C4-2B (cell line): ENCODE results near the gene KIF1B.

Source experiments
- ZFX ChIP-seq: fragments of 450-650 bp; IDR thresholded peaks from 2 replicates; pipeline ENCODE4 v1.6.1; 2017
- TF ChIP-seq, protein P1 (sequence below): fragments of 450-650 bp; conservative IDR thresholded peaks from 2 replicates; pipeline ENCODE4 v1.5.1; 2017; ENCODE audit warnings: mild to moderate bottlenecking

DNA sequence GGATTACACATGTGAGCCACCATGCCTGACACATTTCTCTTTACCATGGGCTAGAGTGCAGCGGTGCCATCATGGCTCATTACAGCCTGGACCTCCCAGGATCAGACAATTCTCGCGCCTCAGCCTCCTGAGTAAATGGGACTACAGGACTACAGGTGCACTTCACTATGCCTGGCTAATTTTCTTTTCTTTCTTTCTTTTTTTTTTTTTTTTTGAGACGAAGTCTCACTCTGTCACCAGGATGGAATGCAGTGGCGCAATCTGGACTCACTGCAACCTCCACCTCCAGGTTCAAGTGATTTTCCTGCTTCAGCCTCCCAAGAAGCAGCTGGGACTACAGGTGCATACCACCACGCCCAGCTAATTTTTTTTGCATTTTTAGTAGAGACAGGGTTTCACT, 14.8 kb upstream of the KIF1B start:
- TF ChIP-seq, protein P1, sequence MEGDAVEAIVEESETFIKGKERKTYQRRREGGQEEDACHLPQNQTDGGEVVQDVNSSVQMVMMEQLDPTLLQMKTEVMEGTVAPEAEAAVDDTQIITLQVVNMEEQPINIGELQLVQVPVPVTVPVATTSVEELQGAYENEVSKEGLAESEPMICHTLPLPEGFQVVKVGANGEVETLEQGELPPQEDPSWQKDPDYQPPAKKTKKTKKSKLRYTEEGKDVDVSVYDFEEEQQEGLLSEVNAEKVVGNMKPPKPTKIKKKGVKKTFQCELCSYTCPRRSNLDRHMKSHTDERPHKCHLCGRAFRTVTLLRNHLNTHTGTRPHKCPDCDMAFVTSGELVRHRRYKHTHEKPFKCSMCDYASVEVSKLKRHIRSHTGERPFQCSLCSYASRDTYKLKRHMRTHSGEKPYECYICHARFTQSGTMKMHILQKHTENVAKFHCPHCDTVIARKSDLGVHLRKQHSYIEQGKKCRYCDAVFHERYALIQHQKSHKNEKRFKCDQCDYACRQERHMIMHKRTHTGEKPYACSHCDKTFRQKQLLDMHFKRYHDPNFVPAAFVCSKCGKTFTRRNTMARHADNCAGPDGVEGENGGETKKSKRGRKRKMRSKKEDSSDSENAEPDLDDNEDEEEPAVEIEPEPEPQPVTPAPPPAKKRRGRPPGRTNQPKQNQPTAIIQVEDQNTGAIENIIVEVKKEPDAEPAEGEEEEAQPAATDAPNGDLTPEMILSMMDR = no peak
- TF ChIP-seq ZFX = no peak
